HG03196 (cell line): ENCODE results near the gene PTPN21.

Source experiments
- ATAC-seq: cut with Tn5 transposase; IDR thresholded peaks from one replicate; pipeline ENCODE4 v1.9.1; 2021; ENCODE audit not compliant: unreplicated experiment

Gene PTPN21

DNA sequence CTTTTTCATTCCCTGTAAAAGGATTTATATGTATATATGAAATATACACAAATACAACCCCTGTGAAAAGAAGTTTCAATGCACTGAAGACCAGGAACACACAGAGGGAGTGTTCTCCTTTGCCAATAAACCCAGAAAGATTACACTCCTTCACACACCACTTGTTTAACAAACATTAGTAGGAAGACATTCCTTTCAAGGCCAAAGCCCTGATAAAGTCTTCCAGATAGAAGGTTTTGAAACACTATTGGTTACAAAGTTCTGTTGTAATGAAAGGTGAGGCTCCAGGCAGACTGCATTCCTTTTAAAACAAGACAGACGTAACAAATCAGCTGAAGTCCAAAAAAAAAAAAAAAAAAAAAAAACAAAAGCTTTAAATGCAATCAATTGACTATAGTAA lies 81.0 kb downstream of the PTPN21 start:
- no peak for ATAC-seq

DNA sequence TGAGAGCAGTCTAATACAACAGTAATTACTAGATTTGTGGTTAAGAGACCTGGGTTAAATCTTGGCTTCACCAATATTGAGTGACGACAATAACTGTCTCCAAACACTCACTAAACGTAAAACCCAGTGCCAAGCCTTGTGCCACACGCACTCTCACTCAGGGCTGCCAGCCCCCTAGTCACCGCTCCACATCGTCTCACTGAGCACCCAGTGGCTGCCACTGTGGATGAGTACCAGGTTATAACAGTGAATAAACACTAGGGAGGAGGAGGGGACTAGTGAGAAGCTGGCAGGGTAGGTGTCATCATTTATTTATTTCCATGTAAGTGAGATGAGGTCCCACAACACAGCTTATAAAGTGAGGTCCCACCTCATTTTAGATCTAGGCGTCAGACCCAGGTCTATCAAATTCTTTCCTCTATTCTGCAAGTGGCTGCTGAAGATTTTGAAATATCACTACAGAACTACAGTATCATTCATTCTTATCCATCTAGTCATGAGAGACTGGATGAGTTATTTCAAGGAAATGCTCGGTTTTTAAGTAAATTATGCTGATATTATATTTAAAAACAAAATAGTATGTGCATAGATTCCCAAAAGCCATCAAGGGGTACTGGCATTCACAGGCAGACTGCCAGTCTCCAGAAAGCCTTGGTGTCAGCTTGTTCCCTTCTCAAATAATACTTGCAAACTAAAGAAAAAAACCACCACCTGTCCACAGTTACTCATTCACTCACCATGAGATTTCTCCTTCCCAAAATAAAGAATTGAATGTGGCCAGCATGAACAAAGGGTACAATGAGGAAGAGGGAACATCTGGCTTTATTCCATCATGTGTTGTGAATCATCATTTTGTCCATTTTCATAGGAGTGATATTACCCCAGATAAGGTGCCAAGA lies 84.0 kb downstream of the PTPN21 start:
- no peak for ATAC-seq

DNA sequence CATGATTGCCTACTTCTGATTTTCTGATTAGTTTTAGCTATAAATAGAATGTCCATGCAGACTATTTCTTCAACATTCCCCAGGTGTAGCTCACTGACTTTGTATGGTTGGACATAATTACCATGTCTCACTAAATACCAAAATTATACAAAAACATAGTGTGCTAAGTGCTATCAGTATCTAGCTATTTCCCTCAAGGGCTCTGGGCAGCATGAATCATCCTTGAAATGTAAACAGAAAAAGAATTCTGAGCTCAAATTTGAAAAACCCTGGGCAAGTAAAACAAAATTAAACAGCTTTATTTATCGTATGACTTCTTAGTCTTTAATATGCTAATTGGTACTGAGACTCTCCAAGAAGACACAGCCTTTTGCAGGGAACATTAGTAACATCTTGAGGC lies 86.4 kb downstream of the PTPN21 start:
- ATAC-seq = no peak

DNA sequence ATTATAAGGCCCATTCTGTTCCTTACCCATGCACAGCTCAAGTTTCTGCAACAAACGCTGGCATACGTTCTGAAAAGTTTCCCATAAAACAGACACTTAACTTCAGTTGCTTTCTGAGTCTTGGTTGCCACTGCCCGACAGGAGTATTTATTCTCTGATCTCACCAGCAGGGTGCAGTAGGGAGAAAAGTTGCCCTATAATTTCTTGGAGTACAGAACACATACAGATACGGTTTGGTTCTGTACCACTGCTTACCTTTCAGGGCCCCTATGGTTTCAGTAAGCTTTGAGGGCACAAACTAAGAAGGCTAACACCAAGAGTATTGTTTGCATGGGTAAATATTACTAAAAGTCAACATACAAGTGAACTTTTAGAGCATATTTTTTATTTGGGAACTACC lies 91.5 kb downstream of the PTPN21 start:
- ATAC-seq = no peak

DNA sequence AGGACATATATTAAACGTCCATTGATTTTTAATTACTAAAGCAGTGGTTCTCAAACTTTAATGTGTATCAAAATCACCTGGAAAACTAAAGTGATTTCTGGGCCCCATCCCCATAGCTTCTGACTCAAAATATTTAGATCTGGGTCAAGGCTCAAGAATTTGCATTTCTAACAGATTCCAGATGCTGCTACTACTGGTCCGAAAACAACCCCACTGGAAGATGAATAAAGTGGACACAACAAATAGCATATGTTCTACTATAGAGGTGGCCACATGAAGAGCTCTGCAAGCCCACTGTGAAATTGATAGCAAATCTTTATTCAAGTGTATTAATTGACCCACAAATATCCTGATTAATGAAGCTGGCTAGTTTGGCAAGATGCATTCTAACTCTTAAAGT lies 99.9 kb downstream of the PTPN21 start:
- no peak for ATAC-seq

DNA sequence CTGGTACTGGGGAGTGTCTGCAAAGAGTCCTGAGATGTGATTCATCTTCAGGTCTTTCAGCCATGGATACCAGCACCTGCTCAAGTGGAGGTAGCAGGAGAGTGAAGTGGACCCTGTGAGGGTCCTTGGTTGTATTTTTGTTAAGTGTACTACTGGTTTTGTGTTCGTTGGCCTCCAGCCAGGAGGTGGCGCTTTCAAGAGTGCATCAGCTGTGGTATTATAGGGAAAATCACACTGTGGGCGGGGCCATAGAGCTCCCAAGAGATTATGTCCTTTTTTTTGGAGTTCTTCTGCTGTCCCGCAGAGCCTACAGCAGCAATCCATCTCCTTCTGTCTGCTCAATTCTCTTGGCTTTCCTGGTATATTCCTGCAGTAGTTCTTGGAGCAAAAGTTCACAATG lies 102.6 kb downstream of the PTPN21 start:
- no peak for ATAC-seq

DNA sequence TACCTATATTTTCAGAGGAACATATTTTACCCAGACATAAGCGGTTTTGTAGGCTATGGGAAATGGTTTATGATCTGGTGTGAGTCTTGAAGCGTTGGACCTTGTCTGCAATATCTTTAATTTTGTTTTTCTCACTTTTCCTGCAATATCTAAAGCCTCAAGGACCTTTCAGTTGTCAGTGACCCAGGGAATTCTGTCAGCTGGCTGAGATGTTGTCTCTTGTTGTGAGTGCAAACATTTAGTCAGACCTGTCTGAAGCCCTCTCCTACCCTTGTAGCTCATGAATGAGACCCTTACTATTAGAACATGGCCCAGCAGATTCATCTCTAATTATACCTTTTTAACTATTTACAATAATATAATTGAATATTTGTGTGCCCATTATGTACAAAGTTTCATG lies 115.7 kb downstream of the PTPN21 start:
- ATAC-seq = no peak

DNA sequence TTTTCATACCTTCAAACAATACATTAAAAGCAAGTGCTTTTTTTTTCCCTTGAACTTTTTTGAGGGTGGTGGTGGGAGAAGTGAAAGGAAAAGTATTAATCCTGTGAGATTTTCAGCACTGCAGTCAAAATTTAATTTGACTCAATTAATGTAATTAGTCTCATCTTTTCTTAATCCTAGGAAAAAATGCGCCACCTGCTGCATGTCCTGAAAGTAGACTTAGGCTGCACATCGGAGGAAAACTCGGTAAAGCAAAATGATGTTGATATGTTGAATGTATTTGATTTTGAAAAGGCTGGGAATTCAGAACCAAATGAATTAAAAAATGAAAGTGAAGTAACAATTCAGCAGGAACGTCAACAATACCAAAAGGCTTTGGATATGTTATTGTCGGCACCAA lies 117.1 kb downstream of the PTPN21 start:
- no peak for ATAC-seq

DNA sequence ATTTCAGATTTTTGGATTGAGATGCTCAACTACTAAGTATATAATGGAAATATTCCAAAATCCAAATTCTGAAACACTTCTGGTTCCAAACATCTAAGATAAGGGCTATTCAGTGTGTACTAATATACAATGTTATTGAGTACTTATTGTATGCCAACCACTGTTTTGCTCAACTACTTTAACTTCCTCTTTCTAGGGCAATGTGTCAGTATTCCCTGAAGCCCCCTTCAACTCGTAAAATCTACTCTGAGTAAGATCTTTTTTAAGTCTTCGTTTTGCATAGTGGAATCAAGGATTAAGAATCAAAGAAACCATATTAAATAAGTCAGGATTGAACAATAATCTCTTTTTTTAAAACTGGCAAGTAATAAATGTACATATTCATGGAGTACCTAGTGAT lies 123.8 kb downstream of the PTPN21 start:
- no peak for ATAC-seq

DNA sequence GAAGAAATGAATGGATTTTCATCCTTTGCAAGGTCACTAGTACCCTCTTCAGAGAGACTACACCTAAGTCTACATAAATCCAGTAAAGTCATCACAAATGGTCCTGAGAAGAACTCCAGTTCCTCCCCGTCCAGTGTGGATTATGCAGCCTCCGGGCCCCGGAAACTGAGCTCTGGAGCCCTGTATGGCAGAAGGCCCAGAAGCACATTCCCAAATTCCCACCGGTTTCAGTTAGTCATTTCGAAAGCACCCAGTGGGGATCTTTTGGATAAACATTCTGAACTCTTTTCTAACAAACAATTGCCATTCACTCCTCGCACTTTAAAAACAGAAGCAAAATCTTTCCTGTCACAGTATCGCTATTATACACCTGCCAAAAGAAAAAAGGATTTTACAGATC lies 128.5 kb downstream of the PTPN21 start:
- ATAC-seq = no peak

DNA sequence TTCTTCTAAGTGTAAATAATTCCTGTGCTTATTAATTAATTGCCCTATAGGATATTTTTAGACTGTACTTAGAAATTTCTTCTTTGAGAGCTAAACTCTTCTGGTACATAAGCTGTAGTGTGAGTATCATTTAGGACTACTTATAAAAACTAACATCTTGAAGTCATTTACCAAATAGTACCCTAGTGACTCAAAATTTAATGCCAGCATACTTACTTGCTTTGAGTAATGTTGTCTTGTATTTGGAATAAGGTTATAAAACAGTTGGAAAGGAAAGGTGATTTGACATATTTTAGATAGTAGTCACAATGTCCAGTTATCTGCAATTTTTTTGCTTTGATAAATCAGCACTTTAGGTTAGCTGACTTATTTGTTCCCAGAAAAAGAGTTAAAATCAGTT lies 130.2 kb downstream of the PTPN21 start:
- ATAC-seq = no peak

DNA sequence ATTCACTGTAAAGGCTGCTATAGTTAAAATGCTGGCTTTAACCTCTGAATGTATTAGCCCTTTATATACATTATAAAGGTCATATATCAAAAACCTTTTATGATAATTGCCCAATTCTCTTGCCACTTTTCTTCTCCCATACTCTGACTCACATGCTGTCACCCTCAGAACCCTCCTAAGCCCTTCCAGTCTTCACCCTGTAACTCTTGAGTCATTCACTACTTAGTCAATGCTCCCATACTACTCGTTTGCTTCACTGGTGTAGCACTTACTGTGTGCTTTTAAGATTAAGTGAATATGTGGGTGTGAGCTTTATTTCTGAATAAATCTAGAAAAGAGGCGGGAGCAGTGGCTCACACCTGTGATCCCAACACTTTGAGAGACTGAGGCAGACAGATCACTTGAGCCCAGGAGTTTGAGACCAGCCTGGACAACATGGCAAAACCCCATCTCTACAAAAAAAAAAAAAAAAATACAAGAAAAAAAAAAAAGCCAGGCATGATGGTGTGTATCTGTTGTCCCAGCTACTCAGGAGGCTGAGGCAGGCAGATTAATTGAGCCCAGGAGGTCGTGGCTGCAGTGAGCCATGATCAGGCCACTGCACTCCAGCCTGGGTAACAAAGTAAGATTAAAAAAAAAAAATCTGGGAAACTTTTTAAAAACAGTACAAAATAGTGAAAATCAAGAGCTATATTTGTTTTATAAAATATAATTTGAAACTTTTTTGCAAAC lies 131.7 kb downstream of the PTPN21 start:
- ATAC-seq = no peak

DNA sequence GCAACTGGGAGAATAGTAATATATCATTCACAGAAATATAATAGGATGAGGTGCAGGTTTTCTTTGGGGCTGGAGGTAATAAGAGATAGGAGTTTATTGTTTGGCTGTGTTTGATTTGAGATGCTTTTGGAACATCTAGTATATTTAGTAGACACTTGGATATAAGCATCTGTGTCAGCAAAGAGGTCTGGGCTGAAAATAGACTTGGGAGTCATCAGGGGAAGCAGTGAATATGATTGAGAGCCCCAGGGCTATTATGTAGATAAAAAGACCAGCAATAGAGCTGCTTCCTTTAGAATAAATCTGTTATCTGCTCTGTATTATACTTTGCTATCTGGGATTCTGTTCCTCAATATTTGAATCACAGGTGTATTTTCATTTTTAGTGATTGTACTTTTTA lies 132.8 kb downstream of the PTPN21 start:
- no peak for ATAC-seq

DNA sequence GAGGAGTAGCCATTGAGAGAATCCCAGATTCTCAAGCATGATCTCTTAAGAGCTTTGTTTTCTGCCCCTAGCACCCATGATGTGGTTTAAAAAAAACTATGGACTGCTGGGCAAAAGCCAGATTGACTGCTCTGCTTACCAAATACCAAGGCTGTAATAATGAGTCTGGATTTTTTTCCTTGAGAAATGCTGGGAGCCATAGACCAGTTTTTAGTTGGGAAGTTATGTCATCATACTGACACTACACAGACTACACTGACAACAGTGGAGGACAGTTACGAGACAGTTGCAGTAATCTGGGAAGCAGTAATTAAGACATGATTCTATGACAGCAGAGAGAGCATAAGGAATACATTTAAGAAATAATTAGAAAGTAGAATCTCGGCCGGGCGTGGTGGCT lies 133.5 kb downstream of the PTPN21 start:
- ATAC-seq = no peak

DNA sequence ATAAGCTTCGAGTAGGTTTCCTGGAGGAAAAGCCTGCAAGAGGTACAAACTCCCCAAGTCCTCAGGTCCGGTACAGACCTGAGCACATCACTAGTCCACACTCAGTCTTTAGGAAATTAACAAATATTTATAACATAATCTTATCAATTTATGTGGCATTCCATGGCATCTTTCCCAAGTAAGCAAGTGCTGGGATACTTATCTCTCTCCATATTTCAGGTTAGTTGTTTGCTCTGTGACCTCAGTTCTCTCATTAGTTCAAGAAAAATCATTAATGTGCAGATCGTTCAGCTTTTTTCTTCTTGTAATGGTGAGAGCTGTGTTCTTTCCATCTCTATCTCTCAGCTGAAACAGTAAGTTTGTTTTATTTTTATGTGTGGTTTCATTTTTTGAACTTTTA lies 134.6 kb downstream of the PTPN21 start:
- no peak for ATAC-seq

DNA sequence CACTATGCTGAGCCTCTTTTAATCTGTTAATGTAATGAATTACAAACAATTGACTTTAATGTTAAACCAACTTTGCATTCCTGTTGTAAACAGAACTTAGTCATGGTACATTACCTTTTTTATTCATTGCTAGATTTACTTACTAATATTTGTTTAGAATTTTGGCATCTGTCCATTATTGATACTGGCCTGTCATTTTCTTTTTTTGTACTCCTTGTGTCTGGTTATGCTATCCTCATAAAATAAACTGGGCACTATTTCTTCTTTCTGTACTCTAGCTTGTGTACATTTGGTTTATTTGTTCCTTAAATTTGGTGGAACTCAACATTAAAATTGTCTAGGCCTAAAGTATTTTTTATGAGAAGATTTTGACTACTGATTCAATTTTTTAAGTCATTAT lies 137.2 kb downstream of the PTPN21 start:
- no peak for ATAC-seq
